Measurements from ENCODE around the gene TRAF3IP3. TPM values are rescaled to one million over a fixed set of nuclear protein-coding genes. Genes with fewer than 3 reads are reported as not detected.

Gene TRAF3IP3
- polyA plus RNA-seq, 1 of the 3 experiments (the other 2 are of a cell fraction): 0.31 TPM

DNA sequence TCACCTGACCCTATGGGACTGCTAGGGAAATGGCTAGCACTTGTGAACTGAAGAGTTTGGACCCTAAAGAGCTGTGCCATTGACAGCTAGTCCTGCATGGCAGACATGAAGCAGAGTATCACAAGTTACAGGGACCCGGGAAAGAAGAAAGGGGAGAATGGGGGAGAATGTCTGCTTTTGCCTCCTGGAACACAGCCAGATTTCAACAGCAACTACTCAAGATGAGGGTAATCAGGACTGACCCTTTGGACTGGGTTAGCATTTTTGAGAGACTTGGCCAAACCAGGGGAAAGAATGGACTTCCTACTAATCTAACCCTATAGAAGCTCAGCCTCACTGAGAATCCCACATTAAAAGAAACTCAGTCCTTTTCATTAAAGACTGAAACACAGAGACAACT, 63.2 kb downstream of the TRAF3IP3 start (continued):
- TF ChIP-seq, protein P1, sequence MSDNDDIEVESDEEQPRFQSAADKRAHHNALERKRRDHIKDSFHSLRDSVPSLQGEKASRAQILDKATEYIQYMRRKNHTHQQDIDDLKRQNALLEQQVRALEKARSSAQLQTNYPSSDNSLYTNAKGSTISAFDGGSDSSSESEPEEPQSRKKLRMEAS (IDR thresholded peaks at IDR 0.05; ENCODE audit: low read depth): no peak
- TF ChIP-seq MEF2A (IDR thresholded peaks at IDR 0.05; ENCODE audit: borderline replicate concordance, low read depth): no peak
- TF ChIP-seq RXRA (IDR thresholded peaks at IDR 0.05; ENCODE audit: borderline replicate concordance, low read depth): no peak

DNA sequence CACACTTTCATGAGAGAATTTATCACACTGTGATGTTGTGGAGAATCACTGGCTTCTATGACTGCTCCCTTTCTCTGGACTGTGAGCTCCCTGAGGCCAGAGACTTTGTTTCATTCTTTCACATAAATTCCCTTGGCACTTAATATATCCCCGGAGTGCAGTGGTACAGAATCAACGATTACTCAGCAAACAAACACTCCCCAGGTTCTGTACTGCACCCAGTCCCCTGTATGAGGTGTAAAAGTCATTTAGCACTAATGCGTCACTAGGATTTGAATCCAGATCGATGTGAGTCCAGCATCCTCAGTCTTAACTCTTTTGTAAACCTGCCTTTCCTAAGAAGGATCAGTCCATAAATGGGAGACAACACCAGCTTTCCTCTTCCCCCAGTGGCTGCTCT, 65.1 kb downstream of the TRAF3IP3 start:
- DNase-seq: no peak
- Histone ChIP-seq H3K9me3 (no peaks in the 10 kb centered on the region), H4K20me1 (ENCODE audit: insufficient read depth) (no peaks in the 10 kb centered on the region), H3K9me2 (no peaks in the 10 kb centered on the region), H3K4me1 (ENCODE audit: control insufficient read depth in 1 of 2, insufficient read depth in 2 of 2, low read depth in 1 of 2, low read length in 1 of 2) (peaks cover 6 to 9% of the 10 kb centered on the region in 2 experiments; a peak in 2 of 4 replicates), H3K9ac (no peak overlapping the region), H3K4me2 (no peak overlapping the region), H3K27ac (ENCODE audit: low read depth in 2 of 2, low read length in 1 of 2) (no peak overlapping the region), H3K27me3 (ENCODE audit: insufficient read depth) (no peaks in the 10 kb centered on the region), H3K79me2 (ENCODE audit: insufficient read depth) (no peaks in the 10 kb centered on the region), H3K36me3 (replicated peaks in 1 of 2; ENCODE audit: control insufficient read depth in 1 of 2, insufficient read depth in 2 of 2, low read length in 1 of 2) (no peaks in the 10 kb centered on the region), H3K4me3 (ENCODE audit: low read depth in 2 of 2, low read length in 1 of 2) (no peak overlapping the region), H3F3A (replicated peaks; ENCODE audit: insufficient read depth) (peaks cover 33% of the 10 kb centered on the region), H2AFZ (ENCODE audit: low read depth) (no peak overlapping the region)
- WGBS (ENCODE audit: low lambda C conversion rate): 68% methylated on average over 4 of the region's 4 CpGs
- TF ChIP-seq, protein P2, sequence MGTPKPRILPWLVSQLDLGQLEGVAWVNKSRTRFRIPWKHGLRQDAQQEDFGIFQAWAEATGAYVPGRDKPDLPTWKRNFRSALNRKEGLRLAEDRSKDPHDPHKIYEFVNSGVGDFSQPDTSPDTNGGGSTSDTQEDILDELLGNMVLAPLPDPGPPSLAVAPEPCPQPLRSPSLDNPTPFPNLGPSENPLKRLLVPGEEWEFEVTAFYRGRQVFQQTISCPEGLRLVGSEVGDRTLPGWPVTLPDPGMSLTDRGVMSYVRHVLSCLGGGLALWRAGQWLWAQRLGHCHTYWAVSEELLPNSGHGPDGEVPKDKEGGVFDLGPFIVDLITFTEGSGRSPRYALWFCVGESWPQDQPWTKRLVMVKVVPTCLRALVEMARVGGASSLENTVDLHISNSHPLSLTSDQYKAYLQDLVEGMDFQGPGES (IDR thresholded peaks at IDR 0.05; ENCODE audit: low read depth, low read length): no peak
- TF ChIP-seq TCF12 (IDR thresholded peaks at IDR 0.05): no peak
- no peak for TF ChIP-seq NFIC (IDR thresholded peaks at IDR 0.05; ENCODE audit: borderline replicate concordance)
- TF ChIP-seq SIN3A (IDR thresholded peaks at IDR 0.05; ENCODE audit: borderline replicate concordance, low read depth, low read length): no peak
- TF ChIP-seq POLR2AphosphoS5 (IDR thresholded peaks at IDR 0.05; ENCODE audit: low read depth, low read length): no peak
- TF ChIP-seq, protein P3, sequence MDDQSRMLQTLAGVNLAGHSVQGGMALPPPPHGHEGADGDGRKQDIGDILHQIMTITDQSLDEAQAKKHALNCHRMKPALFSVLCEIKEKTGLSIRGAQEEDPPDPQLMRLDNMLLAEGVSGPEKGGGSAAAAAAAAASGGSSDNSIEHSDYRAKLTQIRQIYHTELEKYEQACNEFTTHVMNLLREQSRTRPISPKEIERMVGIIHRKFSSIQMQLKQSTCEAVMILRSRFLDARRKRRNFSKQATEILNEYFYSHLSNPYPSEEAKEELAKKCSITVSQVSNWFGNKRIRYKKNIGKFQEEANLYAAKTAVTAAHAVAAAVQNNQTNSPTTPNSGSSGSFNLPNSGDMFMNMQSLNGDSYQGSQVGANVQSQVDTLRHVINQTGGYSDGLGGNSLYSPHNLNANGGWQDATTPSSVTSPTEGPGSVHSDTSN (IDR thresholded peaks at IDR 0.05): no peak
- TF ChIP-seq JUND (IDR thresholded peaks at IDR 0.05): no peak
- TF ChIP-seq, protein P4, sequence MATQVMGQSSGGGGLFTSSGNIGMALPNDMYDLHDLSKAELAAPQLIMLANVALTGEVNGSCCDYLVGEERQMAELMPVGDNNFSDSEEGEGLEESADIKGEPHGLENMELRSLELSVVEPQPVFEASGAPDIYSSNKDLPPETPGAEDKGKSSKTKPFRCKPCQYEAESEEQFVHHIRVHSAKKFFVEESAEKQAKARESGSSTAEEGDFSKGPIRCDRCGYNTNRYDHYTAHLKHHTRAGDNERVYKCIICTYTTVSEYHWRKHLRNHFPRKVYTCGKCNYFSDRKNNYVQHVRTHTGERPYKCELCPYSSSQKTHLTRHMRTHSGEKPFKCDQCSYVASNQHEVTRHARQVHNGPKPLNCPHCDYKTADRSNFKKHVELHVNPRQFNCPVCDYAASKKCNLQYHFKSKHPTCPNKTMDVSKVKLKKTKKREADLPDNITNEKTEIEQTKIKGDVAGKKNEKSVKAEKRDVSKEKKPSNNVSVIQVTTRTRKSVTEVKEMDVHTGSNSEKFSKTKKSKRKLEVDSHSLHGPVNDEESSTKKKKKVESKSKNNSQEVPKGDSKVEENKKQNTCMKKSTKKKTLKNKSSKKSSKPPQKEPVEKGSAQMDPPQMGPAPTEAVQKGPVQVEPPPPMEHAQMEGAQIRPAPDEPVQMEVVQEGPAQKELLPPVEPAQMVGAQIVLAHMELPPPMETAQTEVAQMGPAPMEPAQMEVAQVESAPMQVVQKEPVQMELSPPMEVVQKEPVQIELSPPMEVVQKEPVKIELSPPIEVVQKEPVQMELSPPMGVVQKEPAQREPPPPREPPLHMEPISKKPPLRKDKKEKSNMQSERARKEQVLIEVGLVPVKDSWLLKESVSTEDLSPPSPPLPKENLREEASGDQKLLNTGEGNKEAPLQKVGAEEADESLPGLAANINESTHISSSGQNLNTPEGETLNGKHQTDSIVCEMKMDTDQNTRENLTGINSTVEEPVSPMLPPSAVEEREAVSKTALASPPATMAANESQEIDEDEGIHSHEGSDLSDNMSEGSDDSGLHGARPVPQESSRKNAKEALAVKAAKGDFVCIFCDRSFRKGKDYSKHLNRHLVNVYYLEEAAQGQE (IDR thresholded peaks at IDR 0.05; ENCODE audit: low read depth, low read length): no peak
- TF ChIP-seq ELF1 (IDR thresholded peaks at IDR 0.05): no peak
- no peak for TF ChIP-seq RAD21 (IDR thresholded peaks at IDR 0.05; ENCODE audit: low read length)
- TF ChIP-seq, protein P5, sequence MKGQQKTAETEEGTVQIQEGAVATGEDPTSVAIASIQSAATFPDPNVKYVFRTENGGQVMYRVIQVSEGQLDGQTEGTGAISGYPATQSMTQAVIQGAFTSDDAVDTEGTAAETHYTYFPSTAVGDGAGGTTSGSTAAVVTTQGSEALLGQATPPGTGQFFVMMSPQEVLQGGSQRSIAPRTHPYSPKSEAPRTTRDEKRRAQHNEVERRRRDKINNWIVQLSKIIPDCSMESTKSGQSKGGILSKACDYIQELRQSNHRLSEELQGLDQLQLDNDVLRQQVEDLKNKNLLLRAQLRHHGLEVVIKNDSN (IDR thresholded peaks at IDR 0.05; ENCODE audit: borderline replicate concordance, low read depth): no peak
- TF ChIP-seq FOXM1 (IDR thresholded peaks at IDR 0.05; ENCODE audit: low read depth): no peak
- TF ChIP-seq FOXJ3 (CRISPR knock-in tag; IDR thresholded peaks at IDR 0.05): no peak
- TF ChIP-seq MEF2A (IDR thresholded peaks at IDR 0.05; ENCODE audit: borderline replicate concordance, low read depth): no peak
- TF ChIP-seq EP300 (IDR thresholded peaks at IDR 0.05; ENCODE audit: borderline replicate concordance in 1 of 2, low read depth in 1 of 2, low read length in 1 of 2): no peak
- TF ChIP-seq RFX5 (IDR thresholded peaks at IDR 0.05; ENCODE audit: low read length): no peak
- TF ChIP-seq, protein P6, sequence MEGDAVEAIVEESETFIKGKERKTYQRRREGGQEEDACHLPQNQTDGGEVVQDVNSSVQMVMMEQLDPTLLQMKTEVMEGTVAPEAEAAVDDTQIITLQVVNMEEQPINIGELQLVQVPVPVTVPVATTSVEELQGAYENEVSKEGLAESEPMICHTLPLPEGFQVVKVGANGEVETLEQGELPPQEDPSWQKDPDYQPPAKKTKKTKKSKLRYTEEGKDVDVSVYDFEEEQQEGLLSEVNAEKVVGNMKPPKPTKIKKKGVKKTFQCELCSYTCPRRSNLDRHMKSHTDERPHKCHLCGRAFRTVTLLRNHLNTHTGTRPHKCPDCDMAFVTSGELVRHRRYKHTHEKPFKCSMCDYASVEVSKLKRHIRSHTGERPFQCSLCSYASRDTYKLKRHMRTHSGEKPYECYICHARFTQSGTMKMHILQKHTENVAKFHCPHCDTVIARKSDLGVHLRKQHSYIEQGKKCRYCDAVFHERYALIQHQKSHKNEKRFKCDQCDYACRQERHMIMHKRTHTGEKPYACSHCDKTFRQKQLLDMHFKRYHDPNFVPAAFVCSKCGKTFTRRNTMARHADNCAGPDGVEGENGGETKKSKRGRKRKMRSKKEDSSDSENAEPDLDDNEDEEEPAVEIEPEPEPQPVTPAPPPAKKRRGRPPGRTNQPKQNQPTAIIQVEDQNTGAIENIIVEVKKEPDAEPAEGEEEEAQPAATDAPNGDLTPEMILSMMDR (IDR thresholded peaks at IDR 0.05): no peak
- TF ChIP-seq SMC3 (IDR thresholded peaks at IDR 0.05; ENCODE audit: low read depth, low read length): no peak
- ChIA-PET POLR2A (no interaction called here), CTCF (interaction anchor here (2.0 to 4.1 kb wide), 3 partner anchors 13 to 39 kb away, joined by 5 to 78 read pairs (median 33); partner anchors contain the start of gene IRF6)

All from SK-N-SH (cell line).